HG03095 (cell line): ENCODE measurements around the gene AP1G1.
"Not testable (repeated sequence)": the region's sequence is repeated elsewhere in the genome, so short reads cannot be mapped to it uniquely, and the experiment has no call there.

Experiments
- ATAC-seq: cut with Tn5 transposase; IDR thresholded peaks from one replicate; pipeline ENCODE4 v1.9.1; 2021; ENCODE audit warnings: moderate library complexity; ENCODE audit not compliant: unreplicated experiment

The AP1G1 gene

DNA sequence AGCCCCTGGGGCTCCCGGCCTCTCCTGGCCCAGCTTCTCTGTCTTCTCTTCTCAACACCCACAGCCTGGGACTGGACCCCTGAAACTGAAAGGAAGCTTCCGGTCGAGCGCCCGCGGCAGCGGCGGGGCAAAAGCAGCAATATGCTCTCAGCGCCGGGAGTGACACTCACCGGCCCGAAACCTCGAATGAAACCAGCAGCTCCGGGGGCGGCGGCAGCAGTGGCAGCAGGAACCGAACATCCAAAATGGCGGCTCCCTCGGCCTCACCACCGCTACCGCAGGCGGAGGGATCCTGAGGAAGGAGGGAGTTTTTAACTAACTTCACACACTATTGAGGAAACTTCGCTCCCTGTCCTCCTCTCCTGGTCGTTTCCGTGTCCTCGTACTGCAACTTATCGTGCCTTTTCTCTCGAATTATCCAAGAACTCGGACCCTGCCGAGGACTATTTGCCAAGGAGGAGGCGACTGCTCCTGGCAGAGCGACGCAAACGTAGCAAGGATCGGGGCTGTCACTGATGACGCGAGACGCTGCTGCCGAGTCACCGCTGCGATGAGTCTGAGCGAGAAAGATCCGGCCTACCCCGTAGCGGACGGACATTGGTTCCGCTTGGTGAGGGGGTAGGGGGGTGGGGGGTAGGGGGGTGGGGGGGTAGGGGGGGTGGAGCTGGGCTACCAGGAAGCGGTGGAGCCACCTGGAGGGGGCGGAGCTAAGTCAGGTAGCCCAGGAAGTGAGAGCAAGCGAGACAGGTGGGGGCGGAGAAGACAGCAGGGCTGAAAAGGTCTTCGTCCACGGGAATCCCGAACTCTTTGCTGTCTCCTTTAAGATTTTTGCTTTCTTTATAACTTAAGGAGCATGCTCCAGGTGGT, at the start of gene AP1G1:
Gene AP1G1, minus strand, starts transcription at position 242 of the 867 bp plus-strand sequence. CDS start 19,355 bp downstream, outside the sequence.
- ATAC-seq, result peak; percentile 74

DNA sequence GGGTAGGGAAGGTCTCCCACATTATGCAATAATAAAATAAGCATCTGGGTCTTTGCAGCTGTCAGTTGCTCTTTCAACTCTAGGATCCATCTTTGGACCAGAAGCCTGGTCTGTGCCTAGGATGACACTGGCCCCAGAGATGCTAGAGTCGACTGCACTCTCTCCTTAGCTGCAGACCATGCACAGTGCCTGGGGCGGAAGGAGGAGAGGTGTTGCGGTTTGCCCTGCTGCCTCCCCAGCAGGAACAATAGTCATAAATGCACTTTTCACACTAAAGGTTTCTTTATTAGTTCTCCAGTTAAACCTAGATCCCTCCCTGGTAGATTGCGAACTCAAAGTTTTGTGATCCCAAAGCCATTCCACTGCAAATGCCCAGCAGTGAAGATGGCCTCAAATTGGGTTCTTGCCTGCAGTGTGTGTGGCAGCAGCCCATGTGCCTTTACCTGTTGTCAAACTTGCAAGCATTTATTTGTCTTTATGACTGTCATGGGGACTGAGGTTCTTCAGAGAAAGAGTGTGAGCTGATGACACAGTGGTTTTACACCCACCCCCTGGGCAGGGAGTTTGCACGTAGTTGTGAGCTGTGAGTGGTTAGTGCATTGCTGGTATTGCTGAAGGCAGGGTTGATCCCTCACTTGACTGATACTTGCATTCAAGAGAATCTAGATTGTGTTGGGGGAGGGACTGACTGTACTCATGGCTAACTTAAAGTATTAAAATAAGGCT, 47.5 kb upstream of the AP1G1 start:
- ATAC-seq, result no peak

DNA sequence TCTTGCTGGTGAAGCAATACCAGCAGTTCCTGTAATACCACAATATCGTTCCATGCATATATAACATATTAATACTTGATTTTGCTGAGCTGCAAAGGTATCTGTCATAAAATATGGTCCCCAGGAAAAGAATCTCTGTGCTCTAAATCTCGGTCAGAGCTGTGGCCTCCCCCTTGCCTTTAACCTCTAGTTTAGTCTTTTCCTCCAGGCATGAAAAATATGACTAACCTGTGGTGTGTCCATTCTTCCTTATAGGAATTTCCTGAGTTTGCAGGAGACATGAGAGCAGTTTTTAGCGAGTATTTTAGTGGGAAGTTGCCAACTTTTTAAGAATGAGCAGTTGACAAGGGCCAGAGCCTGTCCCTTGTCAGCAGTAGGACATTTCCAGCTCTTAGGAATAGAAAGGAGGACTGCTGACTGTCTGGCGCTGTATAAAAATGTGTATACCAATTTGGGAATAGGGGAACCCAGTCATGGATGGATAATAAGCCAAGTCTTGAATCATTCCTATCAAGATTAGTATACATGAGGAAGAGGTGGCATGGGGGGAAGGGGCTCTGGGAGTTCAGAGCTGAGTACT, 45.8 kb upstream of the AP1G1 start:
- no peak for ATAC-seq

DNA sequence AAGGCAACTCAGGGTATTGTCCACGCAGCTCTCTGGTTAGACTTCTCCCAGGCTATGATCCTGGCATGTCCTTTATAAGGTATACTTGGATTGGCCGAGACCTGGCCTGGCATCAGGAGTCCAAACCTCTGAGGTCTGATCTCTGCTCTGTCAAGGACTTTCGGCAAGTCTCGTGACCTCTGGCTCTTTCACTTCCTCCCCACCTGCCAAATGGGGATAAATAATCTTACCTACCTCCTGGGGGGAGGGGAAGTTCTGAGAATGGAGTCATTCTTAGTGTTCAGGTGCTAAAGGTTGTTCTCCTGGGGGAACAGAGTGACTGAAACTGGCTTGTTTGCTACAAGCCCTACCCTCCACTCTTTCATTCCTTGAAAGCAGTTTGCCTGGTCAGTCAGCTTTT, 44.8 kb upstream of the AP1G1 start:
- peak; percentile 71 for ATAC-seq

DNA sequence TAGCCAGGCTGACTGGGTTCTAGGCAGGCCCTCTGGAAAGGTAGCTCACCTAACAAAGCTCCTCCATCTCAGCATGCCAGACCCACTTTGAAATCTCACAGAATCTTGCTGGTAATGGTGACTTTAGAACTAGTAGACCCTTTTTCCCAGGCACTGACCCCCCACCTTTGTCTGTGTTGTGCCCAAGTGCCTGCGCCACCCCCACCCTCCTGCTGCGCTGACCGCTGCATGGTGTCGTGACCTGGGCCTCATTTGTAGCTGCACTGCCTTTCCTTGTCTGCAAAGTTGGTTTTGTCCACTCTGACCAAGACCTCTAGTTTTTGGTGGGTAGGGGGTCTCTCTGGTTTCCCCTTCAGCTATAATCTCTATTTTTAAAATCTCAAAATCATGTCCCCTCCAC, 43.9 kb upstream of the AP1G1 start:
- no peak for ATAC-seq

DNA sequence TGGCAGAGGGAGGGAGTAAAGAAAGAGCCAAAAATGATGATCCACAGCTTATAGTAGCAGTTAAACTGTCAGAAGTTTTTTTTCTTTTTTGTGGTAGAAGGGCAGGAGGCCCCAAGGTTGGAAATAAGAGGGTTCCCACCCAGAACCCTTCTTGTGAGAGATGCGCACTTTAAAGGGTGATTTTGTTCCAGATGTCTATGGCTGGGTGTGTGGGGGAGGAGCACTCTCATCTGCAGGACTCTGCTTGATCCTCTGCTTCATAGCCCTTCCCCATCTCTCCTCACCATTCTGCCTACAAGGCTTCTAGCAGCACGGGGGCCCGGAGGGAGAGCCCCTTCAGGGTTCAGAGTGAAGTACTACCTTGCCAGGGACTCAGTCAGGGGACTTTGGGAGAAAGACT, 43.5 kb upstream of the AP1G1 start:
- no peak for ATAC-seq

DNA sequence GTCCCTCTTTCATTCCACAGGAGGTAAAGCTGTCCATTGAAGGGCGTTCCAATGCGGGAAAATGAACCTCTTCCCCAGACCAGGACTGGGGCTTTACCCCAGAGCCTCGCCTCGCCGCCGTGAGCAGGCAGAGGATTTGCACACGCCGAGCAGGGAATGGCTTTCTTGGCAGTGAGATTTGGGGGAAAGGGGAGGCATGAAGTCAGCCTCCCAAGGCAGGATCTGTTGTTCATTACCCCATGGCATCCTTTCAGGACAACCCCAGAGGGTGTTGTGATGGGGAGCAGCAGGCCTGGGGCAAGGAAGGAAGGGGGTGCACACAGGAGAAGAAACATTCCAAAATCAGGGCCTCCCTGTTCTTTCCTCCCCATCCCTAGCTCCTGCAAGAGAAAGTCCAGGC, 43.1 kb upstream of the AP1G1 start:
- no peak for ATAC-seq

DNA sequence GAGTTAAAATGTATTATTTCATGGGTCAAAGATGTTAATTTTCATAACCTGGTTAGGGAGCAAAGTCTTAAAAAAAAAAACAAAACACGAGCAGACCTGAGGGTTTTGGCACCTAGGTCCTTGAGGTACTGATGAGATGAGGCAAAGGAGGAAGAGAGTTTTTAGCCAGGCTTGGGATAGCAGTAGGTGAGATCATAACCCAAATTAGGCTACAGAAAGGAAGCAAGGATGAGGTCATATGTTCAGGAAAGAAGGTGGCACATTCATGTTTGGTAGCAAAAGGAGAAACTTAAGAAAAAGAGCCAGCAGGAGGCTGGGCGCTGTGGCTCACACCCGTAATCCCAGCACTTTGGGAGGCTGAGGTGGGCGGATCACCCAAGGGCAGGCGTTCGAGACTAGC, 40.0 kb upstream of the AP1G1 start:
- ATAC-seq, result no peak

DNA sequence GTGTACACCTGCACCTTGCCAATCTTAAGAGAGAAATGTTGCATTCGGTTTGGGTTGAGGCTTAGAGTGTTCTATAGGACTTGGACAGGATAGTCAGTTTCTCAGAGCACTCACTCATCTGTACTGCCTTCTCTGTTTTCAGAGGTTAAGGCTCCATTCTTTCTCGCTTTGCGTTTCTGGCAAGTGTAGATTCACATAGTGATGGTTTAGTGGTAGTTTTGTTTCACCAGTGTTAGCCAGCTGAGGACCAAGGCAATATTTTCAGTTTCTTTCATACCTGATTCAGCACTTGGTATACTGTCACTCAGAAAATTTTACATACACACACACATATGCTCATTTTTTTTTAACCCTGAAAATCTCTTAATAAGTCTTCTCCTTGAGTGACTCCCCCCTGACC, 38.5 kb upstream of the AP1G1 start:
- no peak for ATAC-seq

DNA sequence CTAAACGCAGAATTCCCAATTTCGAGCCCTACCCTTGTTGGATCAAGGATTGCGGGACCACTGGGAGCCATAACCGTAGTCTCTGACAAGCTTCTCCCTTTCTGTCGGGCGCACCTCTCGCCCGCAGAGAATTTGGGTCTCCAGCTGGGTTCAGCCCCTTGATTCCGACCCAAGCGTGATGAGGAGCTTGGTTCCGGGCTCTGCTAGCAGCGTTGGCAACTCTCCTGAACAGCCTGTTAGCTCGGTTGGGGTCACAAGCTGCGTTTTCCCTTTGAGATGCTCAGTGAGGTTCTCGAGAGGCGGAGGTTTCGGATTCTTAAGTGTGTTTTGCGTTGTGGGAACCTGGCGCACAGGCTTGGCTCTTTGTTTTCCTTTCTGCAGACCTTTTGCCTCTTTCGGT, 37.8 kb upstream of the AP1G1 start:
- no peak for ATAC-seq

DNA sequence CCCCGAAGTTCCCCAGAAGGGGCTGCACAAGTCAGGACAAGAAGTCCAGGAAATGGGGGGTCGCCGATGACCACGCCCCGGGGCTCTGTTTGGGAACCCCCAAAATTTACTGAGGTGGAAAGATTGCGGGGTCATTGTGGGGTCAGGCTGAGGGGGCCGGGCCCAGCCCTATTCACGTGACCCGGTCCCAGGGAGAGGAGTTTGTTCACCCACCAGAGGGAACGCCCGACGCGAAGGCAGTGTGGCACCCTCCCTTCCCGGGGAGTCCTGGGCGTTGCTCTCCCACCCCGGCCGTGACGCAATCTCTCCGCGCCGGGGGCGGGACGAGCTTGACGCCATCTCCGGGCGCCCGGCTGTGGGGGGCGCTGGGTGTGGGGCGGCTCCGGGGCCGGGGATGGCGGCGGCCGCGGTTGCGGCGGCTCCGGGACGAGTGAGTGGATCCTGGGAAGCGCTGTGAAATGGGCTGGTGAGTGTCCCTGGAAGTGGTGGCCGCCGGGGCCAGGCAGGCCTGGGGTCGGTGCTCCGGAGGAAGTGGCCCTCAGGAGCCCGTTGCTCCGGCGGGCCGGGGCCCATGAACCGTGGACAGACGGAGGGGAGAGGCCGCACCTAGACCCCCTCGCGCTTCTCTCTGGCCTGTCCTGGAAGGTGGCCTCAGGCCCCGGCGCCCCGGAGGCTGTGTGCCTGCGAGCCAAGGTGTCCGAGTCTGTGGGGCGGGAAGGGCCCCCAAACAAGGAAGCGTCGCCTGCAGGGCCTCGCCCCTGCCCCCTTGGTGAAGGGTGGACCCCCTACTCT, 37.2 kb upstream of the AP1G1 start, which contains the start of gene ATXN1L:
Gene ATXN1L, plus strand, starts transcription at position 338 of the 792 bp plus-strand sequence. CDS start 3,765 bp downstream, outside the sequence.
- peak; percentile 50 for ATAC-seq

DNA sequence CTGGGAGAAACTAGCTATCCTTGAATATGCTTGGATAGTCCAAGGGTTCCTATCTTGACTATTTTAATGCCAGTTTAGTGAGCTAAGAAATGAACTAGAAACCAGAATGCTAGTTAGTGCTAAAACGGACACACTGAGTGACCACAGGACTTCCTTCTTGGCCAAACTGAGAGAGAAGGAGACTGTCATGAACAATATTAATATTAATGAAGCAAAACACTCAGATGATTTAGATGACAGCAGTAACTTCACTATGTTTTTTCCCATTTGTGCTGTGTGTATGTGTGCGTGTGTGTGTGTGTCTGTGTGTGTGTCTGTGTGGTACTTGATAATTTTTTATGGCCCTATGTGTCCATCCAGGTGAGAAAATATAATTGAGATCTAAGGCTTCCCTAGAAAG, 34.9 kb upstream of the AP1G1 start:
- ATAC-seq, result no peak

DNA sequence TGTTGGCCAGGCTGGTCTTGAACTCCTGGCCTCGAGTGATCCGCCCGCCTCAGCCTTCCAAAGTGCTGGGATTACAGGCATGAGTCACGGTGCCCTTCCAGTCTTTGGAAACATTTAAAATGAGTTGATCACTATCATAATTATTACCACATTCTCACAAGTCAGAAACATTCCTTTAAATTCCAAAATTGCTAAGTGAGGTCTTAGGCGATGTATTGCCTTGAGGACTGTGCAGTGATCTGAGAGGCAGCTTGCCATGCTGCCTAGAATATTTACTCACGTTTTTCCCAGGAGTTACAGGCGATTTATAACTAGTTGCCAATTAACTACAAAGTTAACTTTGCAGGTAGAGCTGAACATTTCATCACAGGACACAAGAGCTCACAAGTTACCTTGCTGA, 31.4 kb upstream of the AP1G1 start:
- no peak for ATAC-seq

DNA sequence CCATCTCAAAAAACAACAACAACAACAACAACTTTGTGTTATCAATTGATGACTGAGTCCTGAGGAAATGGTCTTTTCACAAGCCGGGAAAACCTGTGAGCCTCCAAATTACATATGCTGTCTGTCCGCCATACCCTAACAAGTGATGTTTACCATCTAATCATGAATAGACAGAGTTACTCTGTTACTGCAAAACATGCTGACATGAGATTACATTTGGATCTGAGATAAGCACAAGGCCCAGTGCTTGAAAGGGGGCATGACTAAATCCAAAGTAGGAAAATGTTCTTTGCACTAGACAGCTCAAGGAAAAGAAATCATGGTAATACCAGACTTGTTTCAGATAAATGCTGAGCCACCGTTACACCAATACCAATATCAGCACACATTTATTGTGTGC, 28.5 kb upstream of the AP1G1 start:
- ATAC-seq, result no peak

DNA sequence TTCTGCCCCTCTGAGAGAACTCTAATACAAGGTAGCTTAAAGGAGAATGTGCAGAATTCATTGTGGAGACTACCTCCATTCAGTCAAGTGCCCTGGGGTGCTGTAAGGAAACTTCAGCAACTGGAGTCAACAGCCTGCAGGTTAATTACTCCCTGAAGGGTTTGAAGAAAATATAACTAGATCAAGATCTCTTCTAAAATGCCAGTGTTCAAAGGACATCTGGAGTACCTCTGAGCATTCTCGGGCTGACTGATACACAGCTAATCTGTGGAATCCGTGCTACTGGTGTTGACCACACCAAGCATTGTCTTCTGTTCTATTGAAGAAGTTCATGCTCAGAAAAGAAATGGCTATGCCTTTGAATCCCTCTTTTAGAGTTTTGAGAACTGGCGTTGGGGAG, 25.7 kb upstream of the AP1G1 start:
- ATAC-seq, result no peak

DNA sequence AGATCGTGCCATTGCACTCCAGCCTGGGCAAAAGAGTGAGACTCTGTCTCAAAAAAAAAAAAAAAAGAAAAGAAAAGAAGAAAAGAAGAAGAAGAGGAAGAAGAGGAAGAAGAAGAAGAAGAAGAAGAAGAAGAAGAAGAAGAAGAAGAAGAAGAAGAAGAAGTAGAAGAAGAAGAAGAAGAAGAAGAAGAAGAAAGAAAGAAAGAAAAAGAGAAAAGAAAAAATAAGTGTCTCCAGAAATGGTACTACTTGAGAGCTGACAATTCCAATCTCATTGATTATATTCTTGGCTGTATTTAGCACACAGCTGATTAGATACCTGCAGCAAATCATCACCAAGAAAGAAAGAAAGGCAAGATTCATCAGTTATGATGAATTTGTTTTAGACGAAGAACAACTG, 23.5 kb upstream of the AP1G1 start:
- ATAC-seq, result not testable (repeated sequence)

DNA sequence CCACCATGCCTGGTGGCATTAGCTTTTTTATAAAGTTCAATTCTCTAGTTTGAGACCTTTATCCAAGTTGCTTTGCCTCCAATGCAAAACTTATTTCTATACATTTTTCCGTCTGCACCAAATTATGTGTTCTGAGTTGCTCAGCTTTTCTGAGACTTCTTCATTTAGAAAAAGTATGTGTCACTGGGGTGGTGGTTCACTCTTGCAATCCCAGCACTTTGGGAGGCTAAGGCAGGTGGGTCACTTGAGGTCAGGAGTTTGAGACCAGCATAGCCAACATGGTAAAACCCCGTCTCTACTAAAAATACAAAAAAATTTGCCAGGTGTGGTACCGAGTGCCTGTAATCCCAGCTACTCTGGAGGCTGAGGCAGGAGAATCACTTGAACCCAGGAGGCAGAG, 23.1 kb upstream of the AP1G1 start:
- not testable (repeated sequence) for ATAC-seq

DNA sequence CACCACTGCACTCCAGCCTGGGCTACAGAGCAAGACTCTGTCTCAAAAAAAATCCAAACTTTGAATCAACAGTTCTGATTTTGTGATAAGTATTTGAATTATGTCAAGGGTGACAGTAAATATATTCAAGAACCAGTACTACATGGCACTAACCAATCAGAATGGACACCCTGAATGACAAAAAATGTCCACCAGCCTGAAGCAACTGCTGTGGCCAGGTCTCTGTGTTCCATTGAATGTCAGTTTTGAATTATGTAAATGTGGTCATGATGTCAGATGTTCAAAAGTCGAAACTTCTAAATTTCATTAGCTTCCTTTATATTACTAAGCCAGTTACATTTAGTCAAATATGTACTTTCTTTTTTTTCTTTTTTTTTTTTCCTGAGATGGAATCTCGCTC, 21.7 kb upstream of the AP1G1 start:
- ATAC-seq, result no peak

DNA sequence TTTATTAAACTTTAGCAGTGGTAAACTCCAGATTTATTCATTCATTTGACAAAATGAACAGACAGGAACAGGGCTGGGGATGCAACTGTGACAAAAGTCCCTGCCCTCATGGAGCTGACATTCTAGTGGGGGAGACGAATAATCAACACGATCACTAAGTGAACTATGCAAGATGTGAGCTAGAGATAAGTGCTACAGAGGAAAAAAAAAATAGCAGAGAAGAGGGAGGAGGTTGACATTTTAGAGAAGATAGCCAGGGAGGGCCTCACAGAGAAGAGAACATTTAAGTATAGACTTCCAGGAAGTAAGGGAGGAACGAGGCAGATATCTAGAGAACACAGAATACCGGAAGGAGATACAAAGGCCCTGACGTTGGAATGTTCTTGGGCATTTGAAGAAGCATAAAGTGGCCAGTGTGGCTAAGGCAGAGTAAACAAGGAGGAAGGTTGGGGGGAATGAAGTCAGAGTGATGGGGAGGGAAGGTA, 17.9 kb upstream of the AP1G1 start:
- no peak for ATAC-seq

DNA sequence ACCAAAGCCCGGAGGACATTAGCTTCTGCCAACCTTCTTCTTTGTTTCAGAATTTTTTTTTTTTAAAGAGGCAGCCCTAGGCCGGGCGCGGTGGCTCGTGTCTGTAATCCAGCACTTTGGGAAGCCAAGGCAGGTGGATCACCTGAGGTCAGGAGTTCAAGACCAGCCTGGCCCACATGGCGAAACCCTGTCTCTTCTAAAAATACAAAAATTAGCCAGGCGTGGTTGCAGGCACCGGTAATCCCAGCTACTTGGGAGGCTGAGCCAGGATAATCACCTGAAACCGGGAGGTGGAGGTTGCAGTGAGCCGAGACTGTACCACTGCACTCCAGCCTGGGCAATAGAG, 8.5 kb upstream of the AP1G1 start:
- peak; percentile 7 for ATAC-seq

DNA sequence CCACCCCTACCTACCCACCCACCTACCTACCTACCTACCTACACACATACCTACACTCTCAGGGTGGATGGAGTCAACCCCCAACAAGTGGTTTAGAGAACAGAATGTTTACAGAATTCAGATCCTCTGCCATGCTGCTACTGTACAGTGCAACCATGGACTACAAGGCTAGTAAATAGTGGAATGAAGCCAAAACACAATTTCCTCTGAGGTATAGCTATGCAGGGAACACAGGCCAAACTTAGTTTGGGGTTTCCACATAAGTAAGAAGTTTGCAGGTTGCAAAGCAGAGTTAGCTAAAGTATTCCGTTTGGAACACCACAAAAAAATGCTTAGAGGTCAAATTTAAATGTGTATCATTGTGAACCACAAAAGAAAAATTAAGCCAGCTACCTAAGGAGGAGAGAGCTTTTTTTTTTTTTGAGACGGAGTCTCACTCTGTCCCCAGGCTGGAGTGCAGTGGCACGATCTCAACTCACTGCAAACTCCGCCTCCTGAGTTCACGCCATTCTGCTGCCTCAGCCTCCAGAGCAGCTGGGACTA, 2.7 kb upstream of the AP1G1 start:
- ATAC-seq, result no peak
